Upper lobe of left lung (tissue), 6 donors: ENCODE data around the gene C1QBP. TPM values are rescaled to one million over a fixed set of nuclear protein-coding genes. Genes with fewer than 3 reads are reported as not detected.

Source experiments
- ATAC-seq, 2 donors: fragments of 200-7000 bp; cut with Tn5 transposase; one replicate each; pipeline ENCODE4 v1.9.1; 2022; ENCODE audit warnings: mild to moderate bottlenecking in 2 of 2, moderate library complexity in 2 of 2; ENCODE audit not compliant: low FRiP score in 2 of 2
- DNase-seq, 2 donors: peaks; one replicate each; pipeline ENCODE4 v3.0.0-alpha.2; 2019 to 2020
- H3K27ac ChIP-seq, 4 donors: fragments of 200-600 bp; sonication (generic); one replicate each; pipeline ENCODE4 v1.5.1; 2016 to 2019
- H3K27me3 ChIP-seq, 4 donors: fragments of 200-600 bp; sonication (generic); one replicate each; pipeline ENCODE4 v1.5.1; 2017 to 2019
- H3K36me3 ChIP-seq, 4 donors: fragments of 200-600 bp; sonication (generic); one replicate each; pipeline ENCODE4 v1.5.1; 2016 to 2019
- H3K4me1 ChIP-seq, 4 donors: fragments of 200-600 bp; sonication (generic); one replicate each; pipeline ENCODE4 v1.5.1; 2018 to 2019
- H3K4me3 ChIP-seq, 4 donors: fragments of 200-600 bp; sonication (generic); one replicate each; pipeline ENCODE4 v1.5.1; 2017 to 2019; ENCODE audit warnings: mild to moderate bottlenecking in 2 of 4, moderate library complexity in 1 of 4
- H3K9me3 ChIP-seq, 4 donors: fragments of 200-600 bp; sonication (generic); one replicate each; pipeline ENCODE4 v1.5.1; 2018 to 2019
- CTCF ChIP-seq, 6 experiments: fragments of 450-650 bp in 4 of 6; fragments of 200-600 bp in 2 of 6; sonication (generic) in 2 of 6; IDR thresholded peaks; one replicate each; pipeline ENCODE4 v1.5.1; 2016 to 2019; ENCODE audit warnings: antibody characterized with exemption in 6 of 6
- EP300 ChIP-seq, 4 donors: sonication (generic); formaldehyde crosslinking; IDR thresholded peaks; one replicate each; pipeline ENCODE4 v1.5.1; 2017; ENCODE audit warnings: antibody characterized with exemption in 4 of 4, control low read depth in 2 of 4
- POLR2A ChIP-seq, 4 donors: fragments of 450-650 bp; IDR thresholded peaks; one replicate each; pipeline ENCODE4 v1.5.1; 2016 to 2017; ENCODE audit warnings: antibody characterized with exemption in 4 of 4, mild to moderate bottlenecking in 2 of 4
- POLR2AphosphoS5 ChIP-seq, 2 donors: sonication (generic); formaldehyde crosslinking; IDR thresholded peaks; one replicate each; pipeline ENCODE4 v1.5.1; 2017; ENCODE audit warnings: antibody characterized with exemption in 2 of 2
- WGBS, 2 donors: methylation state at CpG; one replicate each; pipeline ENCODE4 v1.1.5; 2017 to 2018; 5-methylcytosine and 5-hydroxymethylcytosine counted together
- total RNA-seq, 6 donors: library from RNA; depleted of rRNA in 4 of 6; stranded (reverse); fragments of >200 nt in 4 of 6; gene quantifications; one replicate each; pipeline versions ENCODE4 v1.1.0 to v1.2.1, GENCODE V29; 2016 to 2021
- donor health status: DM: no; HTN: no; CAD: no; lungs with moderate emphysema.
- donor health status: DM: no; HTN: yes; CAD: no; lungs with severe emphysema.

Gene C1QBP
- total RNA-seq, 6 donors from 2014 or later = 22.0 to 115 (median 73.5) TPM

GRCh38 chr17:5485270-5486205, 46.6 kb upstream of the C1QBP start, which contains the start of gene DERL2:
Gene DERL2, minus strand, starts transcription at chr17:5486178. Its CDS starts 17 bp downstream, at chr17:5486161.
- Histone ChIP-seq H3K36me3 (peaks cover 7 to 65% (median 47%) of the 10 kb centered on the region in 4 donors), H3K4me1 (peaks cover 19 to 35% (median 21%) of the 10 kb centered on the region in 4 donors), H3K9me3 (no peaks in the 10 kb centered on the region), H3K4me3 (peak within 1 kb of the TSS; percentile 75 to 91 (median 88)), H3K27ac (peak within 1 kb of the TSS; percentile 96 to 99 (median 98)), H3K27me3 (no peaks in the 10 kb centered on the region)
- peak; percentile 0 to 25 for ATAC-seq
- DNase-seq = no peak
- TF ChIP-seq CTCF (IDR thresholded peaks at IDR 0.05) = no peak
- no peak for TF ChIP-seq EP300 (IDR thresholded peaks at IDR 0.05)
- TF ChIP-seq POLR2AphosphoS5 (IDR thresholded peaks at IDR 0.05) = peak; percentile 5 to 43
- peak in 2 of 4 donors; percentile 16 to 30 for TF ChIP-seq POLR2A (IDR thresholded peaks at IDR 0.05)
- WGBS, 2 donors = 6 to 9% methylated on average over 14 to 28 of the region's 29 CpGs

GRCh38 chr17:5481451-5481850, 42.5 kb upstream of the C1QBP start:
- Histone ChIP-seq H3K4me3 (no peak overlapping the region), H3K27me3 (no peaks in the 10 kb centered on the region), H3K27ac (no peak overlapping the region), H3K9me3 (no peaks in the 10 kb centered on the region), H3K4me1 (peaks cover 9 to 20% (median 11%) of the 10 kb centered on the region in 4 donors), H3K36me3 (peaks cover 29 to 84% (median 66%) of the 10 kb centered on the region in 4 donors)
- 93 to 99% methylated on average over 4 of the region's 4 CpGs for WGBS, 2 donors
- DNase-seq (no peak), ATAC-seq (no peak)
- TF ChIP-seq POLR2AphosphoS5 (IDR thresholded peaks at IDR 0.05) = no peak
- no peak for TF ChIP-seq EP300 (IDR thresholded peaks at IDR 0.05)
- no peak for TF ChIP-seq POLR2A (IDR thresholded peaks at IDR 0.05)
- no peak for TF ChIP-seq CTCF (IDR thresholded peaks at IDR 0.05)

GRCh38 chr17:5480962-5481361, 42.0 kb upstream of the C1QBP start:
- H3K4me1 ChIP-seq = peaks cover 9 to 20% (median 11%) of the 10 kb centered on the region in 4 donors
- no peak overlapping the region for H3K27ac ChIP-seq
- no peaks in the 10 kb centered on the region for H3K27me3 ChIP-seq
- 79 to 90% methylated on average over 6 of the region's 6 CpGs for WGBS, 2 donors
- peaks cover 29 to 89% (median 67%) of the 10 kb centered on the region in 4 donors for H3K36me3 ChIP-seq
- TF ChIP-seq CTCF (IDR thresholded peaks at IDR 0.05) (no peak), EP300 (IDR thresholded peaks at IDR 0.05) (no peak), POLR2AphosphoS5 (IDR thresholded peaks at IDR 0.05) (no peak), POLR2A (IDR thresholded peaks at IDR 0.05) (no peak)
- ATAC-seq = no peak
- no peak overlapping the region for H3K4me3 ChIP-seq
- DNase-seq = no peak
- H3K9me3 ChIP-seq = no peaks in the 10 kb centered on the region

GRCh38 chr17:5478992-5479391, 40.0 kb upstream of the C1QBP start:
- ATAC-seq (no peak), DNase-seq (no peak)
- no peak overlapping the region for H3K27ac ChIP-seq
- no peaks in the 10 kb centered on the region for H3K27me3 ChIP-seq
- H3K36me3 ChIP-seq = peaks cover 33 to 99% (median 79%) of the 10 kb centered on the region in 4 donors
- H3K4me3 ChIP-seq = no peak overlapping the region
- no peaks in the 10 kb centered on the region for H3K9me3 ChIP-seq
- H3K4me1 ChIP-seq = peaks cover 0 to 2% (median 0%) of the 10 kb centered on the region in 4 donors
- no peak for TF ChIP-seq POLR2AphosphoS5 (IDR thresholded peaks at IDR 0.05)
- TF ChIP-seq EP300 (IDR thresholded peaks at IDR 0.05) = no peak
- no peak for TF ChIP-seq CTCF (IDR thresholded peaks at IDR 0.05)
- no peak for TF ChIP-seq POLR2A (IDR thresholded peaks at IDR 0.05)
- WGBS, 2 donors = 93 to 98% methylated on average over 4 of the region's 4 CpGs
